ENCODE measurements around the gene ING2.
"Not testable (repeated sequence)": the region's sequence is repeated elsewhere in the genome, so short reads cannot be mapped to it uniquely, and the experiment has no call there.

Gene ING2

DNA sequence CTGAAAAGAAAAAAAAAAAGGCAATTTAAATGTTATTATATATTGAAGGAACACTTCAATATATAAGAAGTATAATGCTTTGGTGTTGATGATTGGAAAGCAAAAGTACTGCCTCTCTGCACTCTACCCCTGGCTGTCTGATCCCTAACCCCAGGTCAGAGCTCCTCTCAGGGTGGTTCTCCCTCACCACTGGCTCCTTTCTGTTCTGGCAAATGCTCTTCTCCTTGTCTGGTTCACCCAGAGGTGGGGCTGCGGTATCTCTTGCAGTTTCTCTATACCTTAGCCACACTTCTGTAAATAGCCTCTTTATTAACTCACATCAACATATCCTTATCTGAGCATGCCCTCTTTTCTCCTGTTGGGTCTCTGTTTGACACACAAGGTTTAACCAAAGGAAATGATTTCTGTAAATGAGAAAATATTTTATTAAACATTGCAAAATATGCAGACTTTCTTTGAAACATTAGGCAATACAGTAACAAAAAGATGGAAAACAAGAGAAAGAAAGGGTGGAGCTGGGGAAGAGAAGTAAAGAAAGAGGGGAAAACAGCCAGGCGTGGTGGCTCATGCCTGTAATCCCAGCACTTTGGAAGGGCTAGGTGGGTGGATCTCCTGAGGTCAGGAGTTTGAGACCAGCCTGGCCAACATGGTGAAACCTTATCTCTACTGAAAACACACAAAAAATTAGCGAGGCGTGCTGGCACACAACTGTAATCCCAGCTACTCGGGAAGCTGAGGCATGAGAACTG, 45.7 kb downstream of the ING2 start:
- DNase-seq (ENCODE audit: low spot score), result no peak

DNA sequence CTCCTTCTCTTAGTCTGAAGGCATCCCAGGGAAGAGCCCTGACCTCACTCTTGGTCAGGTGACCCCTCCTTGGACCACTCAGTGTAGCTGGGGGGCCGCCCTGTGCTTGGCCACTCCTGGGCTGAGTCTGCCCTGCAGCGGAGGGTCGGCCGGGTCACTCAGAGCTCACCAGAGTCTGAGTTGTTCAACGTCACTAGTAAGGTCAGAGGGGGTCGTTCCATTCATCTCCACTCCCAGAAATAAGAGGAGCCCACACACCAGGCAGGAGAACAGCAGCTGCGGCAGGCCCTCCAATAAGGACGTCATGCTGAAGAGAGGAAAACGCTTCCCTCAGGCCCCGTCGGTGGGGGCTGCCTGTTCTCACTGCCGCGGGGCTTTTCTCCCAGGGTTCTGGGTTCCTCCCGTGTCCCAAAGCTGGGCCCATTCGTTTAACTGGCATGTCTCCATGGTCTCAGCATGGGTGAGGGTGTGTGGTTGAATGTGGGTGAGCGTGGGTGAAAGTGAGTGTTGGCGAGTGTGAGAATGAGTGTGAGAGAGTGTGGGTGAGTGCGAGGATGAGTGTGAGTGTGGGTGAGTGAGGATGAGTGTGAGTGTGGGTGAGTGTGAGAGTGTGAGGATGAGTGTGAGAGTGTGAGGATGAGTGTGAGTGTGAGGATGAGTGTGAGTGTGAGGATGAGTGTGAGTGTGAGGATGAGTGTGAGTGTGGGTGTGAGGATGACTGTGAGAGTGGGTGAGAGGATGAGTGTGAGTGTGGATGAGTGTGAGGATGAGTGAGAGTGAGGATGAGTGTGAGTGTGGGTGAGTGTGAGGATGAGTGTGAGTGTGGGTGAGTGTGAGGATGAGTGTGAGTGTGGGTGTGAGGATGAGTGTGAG, 47.7 kb downstream of the ING2 start:
- no peak for DNase-seq (ENCODE audit: low spot score)

- not testable (repeated sequence) for DNase-seq (ENCODE audit: low spot score)
Measured at GRCh38 chr4:183553147-183553478, 48.3 kb downstream of the ING2 start.

GRCh38 chr4:183553601-183554345, 48.9 kb downstream of the ING2 start:
- DNase-seq (ENCODE audit: low spot score), result no peak

DNA sequence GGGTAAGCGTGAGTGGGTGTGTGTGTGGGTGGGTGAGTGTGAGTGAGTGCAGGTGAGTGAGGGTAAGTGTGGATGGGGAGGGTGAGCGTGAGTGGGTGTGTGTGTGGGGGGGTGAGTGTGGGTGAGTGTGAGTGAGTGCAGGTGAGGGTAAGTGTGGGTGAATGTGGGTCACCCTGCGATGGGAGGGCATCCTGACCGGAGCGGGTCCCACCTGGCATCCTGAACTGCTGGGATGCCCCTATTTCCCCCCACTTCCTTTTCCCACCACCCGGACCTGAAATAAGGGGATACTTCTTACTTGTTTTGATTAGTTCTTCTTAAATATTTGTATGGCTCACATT, 49.5 kb downstream of the ING2 start:
- DNase-seq (ENCODE audit: low spot score), result no peak

- DNase-seq (ENCODE audit: low spot score), result no peak
Measured at GRCh38 chr4:183554878-183555585, 50.2 kb downstream of the ING2 start.

DNA sequence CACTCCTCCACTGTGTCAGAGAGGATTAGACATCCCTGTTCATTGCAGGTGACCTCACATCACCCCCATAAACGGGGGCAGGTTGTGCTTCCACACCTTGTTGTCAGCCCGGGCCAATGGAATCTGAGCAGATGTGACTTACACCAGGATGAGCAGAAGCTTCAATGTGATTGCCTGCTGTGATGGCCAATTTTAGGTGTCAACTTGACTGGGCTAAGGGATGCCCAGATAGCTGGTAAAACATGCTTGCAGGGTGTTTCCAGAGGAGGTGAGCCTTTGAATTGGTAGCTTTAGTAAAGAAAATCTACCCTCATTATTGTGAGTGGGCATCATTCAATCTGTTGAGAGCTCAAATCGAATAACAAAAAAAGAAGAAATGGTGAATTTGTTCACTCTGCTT, 52.1 kb downstream of the ING2 start:
- DNase-seq (ENCODE audit: low spot score), result no peak

DNA sequence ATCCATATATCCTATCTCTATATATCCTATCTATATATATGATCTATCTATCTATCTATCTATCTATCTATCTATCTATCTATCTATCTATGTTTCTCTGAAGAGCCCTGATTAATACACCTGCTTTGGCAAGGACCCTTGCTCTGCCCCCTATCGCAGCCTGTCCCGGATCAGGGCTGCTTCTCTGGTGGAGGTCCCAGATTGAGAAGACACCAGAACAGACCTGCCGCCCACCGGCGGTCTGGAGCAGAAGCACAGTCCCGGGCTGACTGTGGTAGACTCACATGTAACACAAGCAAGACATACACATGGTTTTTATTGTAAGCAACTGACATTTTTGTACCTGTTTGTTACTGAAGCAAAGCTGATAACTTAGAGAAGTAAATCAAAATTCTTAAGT, 52.8 kb downstream of the ING2 start:
- no peak for DNase-seq (ENCODE audit: low spot score)

- DNase-seq (ENCODE audit: low spot score), result no peak
Measured at GRCh38 chr4:183558873-183559272, 54.0 kb downstream of the ING2 start.

- no peak for DNase-seq (ENCODE audit: low spot score)
Measured at GRCh38 chr4:183561905-183562304, 57.0 kb downstream of the ING2 start.

Data from CD4-positive, alpha-beta T cell treated with Interleukin-6 at 100 ng/mL for 8 hours (primary cell).